ENCODE measurements around the gene TMPRSS12.
"Not testable (repeated sequence)": the region's sequence is repeated elsewhere in the genome, so short reads cannot be mapped to it uniquely, and the experiment has no call there.

The TMPRSS12 gene

DNA sequence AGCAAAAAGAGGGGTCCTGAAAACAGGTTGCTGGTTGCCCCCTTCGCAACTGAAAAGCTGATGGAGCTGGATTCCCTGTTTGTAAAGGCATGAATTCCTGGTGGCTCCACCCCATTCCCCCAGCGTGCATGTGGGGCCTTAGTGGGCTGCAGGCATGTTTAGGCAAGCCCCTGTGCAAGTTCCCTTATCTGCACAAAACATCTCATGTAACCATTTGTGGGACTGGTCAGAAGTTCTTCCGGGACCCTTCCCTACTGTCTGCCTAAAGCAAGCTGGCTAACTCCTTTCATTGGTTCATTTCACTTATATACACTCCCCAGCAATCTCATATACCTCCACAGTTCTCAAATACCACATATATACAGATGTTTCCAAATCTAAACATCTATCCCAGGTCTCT lies 85.7 kb downstream of the TMPRSS12 start:
- Histone ChIP-seq H3K36me3 (ENCODE audit: insufficient read depth, low read length) (no peaks in the 10 kb centered on the region), H3K9me2 (replicated peaks; ENCODE audit: low read depth, low read length) (no peaks in the 10 kb centered on the region), H3K4me3 (ENCODE audit: low read length, poor library complexity, severe bottlenecking) (peak overlapping the region; percentile 92), H3K27me3 (ENCODE audit: insufficient read depth, low read length, poor library complexity, severe bottlenecking) (no peaks in the 10 kb centered on the region), H3K4me1 (ENCODE audit: insufficient read depth, low read length, poor library complexity, severe bottlenecking) (peaks cover 67% of the 10 kb centered on the region), H3K9ac (ENCODE audit: low read depth, low read length, poor library complexity, severe bottlenecking) (peak overlapping the region; percentile 93), H3K79me2 (ENCODE audit: insufficient read depth, low read length) (peaks cover 71% of the 10 kb centered on the region), H3K4me2 (ENCODE audit: low read depth, low read length, poor library complexity, severe bottlenecking) (peak overlapping the region; percentile 98), H3K9me3 (ENCODE audit: insufficient read depth, low read depth, low read length) (no peaks in the 10 kb centered on the region), H4K20me1 (ENCODE audit: insufficient read depth, low read length, poor library complexity, severe bottlenecking) (peaks cover 12% of the 10 kb centered on the region), H3F3A (ENCODE audit: low read depth) (no peaks in the 10 kb centered on the region), H2AFZ (ENCODE audit: low read length) (no peak overlapping the region)
- TF ChIP-seq EZH2phosphoT487 (IDR thresholded peaks at IDR 0.05; ENCODE audit: borderline replicate concordance) (no peak), CTCF (conservative IDR thresholded peaks at IDR 0.05; ENCODE audit: low read length) (no peak)

GRCh38 chr12:50929831-50930230 lies 87.1 kb downstream of the TMPRSS12 start:
- H3K9ac ChIP-seq (ENCODE audit: low read depth, low read length, poor library complexity, severe bottlenecking): peak overlapping the region; percentile 93
- peaks cover 73% of the 10 kb centered on the region for H3K4me1 ChIP-seq (ENCODE audit: insufficient read depth, low read length, poor library complexity, severe bottlenecking)
- H3K4me2 ChIP-seq (ENCODE audit: low read depth, low read length, poor library complexity, severe bottlenecking): peak overlapping the region; percentile 98
- H3K9me3 ChIP-seq (ENCODE audit: insufficient read depth, low read depth, low read length): no peaks in the 10 kb centered on the region
- H3K27me3 ChIP-seq (ENCODE audit: insufficient read depth, low read length, poor library complexity, severe bottlenecking): no peaks in the 10 kb centered on the region
- no peaks in the 10 kb centered on the region for H3K9me2 ChIP-seq (replicated peaks; ENCODE audit: low read depth, low read length)
- peaks cover 12% of the 10 kb centered on the region for H4K20me1 ChIP-seq (ENCODE audit: insufficient read depth, low read length, poor library complexity, severe bottlenecking)
- TF ChIP-seq CTCF (conservative IDR thresholded peaks at IDR 0.05; ENCODE audit: low read length) (no peak), EZH2phosphoT487 (IDR thresholded peaks at IDR 0.05; ENCODE audit: borderline replicate concordance) (no peak)
- no peaks in the 10 kb centered on the region for H3K36me3 ChIP-seq (ENCODE audit: insufficient read depth, low read length)
- peaks cover 70% of the 10 kb centered on the region for H3K79me2 ChIP-seq (ENCODE audit: insufficient read depth, low read length)
- H3F3A ChIP-seq (ENCODE audit: low read depth): no peaks in the 10 kb centered on the region
- no peak overlapping the region for H2AFZ ChIP-seq (ENCODE audit: low read length)
- peak overlapping the region; percentile 92 for H3K4me3 ChIP-seq (ENCODE audit: low read length, poor library complexity, severe bottlenecking)

- H3F3A ChIP-seq (ENCODE audit: low read depth); H3K9me3 ChIP-seq (ENCODE audit: insufficient read depth, low read depth, low read length); H3K9ac ChIP-seq (ENCODE audit: low read depth, low read length, poor library complexity, severe bottlenecking); H2AFZ ChIP-seq (ENCODE audit: low read length); H3K4me3 ChIP-seq (ENCODE audit: low read length, poor library complexity, severe bottlenecking); H3K36me3 ChIP-seq (ENCODE audit: insufficient read depth, low read length); H3K27me3 ChIP-seq (ENCODE audit: insufficient read depth, low read length, poor library complexity, severe bottlenecking); H3K9me2 ChIP-seq (replicated peaks; ENCODE audit: low read depth, low read length): not testable (repeated sequence)
- Histone ChIP-seq H3K4me1 (ENCODE audit: insufficient read depth, low read length, poor library complexity, severe bottlenecking) (peaks cover 76% of the 10 kb centered on the region), H3K79me2 (ENCODE audit: insufficient read depth, low read length) (peaks cover 63% of the 10 kb centered on the region), H4K20me1 (ENCODE audit: insufficient read depth, low read length, poor library complexity, severe bottlenecking) (peaks cover 12% of the 10 kb centered on the region), H3K4me2 (ENCODE audit: low read depth, low read length, poor library complexity, severe bottlenecking) (peak overlapping the region; percentile 54)
Measured at GRCh38 chr12:50930477-50930876, 87.8 kb downstream of the TMPRSS12 start.

- Histone ChIP-seq H4K20me1 (ENCODE audit: insufficient read depth, low read length, poor library complexity, severe bottlenecking) (peaks cover 7% of the 10 kb centered on the region), H3K79me2 (ENCODE audit: insufficient read depth, low read length) (peaks cover 40% of the 10 kb centered on the region), H3K9me2 (replicated peaks; ENCODE audit: low read depth, low read length) (no peaks in the 10 kb centered on the region), H3F3A (ENCODE audit: low read depth) (no peaks in the 10 kb centered on the region), H3K4me3 (ENCODE audit: low read length, poor library complexity, severe bottlenecking) (peak overlapping the region; percentile 23), H2AFZ (ENCODE audit: low read length) (no peak overlapping the region), H3K36me3 (ENCODE audit: insufficient read depth, low read length) (no peaks in the 10 kb centered on the region), H3K9ac (ENCODE audit: low read depth, low read length, poor library complexity, severe bottlenecking) (peak overlapping the region; percentile 55), H3K4me1 (ENCODE audit: insufficient read depth, low read length, poor library complexity, severe bottlenecking) (peaks cover 57% of the 10 kb centered on the region), H3K4me2 (ENCODE audit: low read depth, low read length, poor library complexity, severe bottlenecking) (peak overlapping the region; percentile 54), H3K9me3 (ENCODE audit: insufficient read depth, low read depth, low read length) (peaks cover 11% of the 10 kb centered on the region; the same call in 1 of the 2 replicates), H3K27me3 (ENCODE audit: insufficient read depth, low read length, poor library complexity, severe bottlenecking) (no peaks in the 10 kb centered on the region)
- TF ChIP-seq CTCF (conservative IDR thresholded peaks at IDR 0.05; ENCODE audit: low read length) (no peak), EZH2phosphoT487 (IDR thresholded peaks at IDR 0.05; ENCODE audit: borderline replicate concordance) (no peak)
Measured at GRCh38 chr12:50932787-50933280, 90.1 kb downstream of the TMPRSS12 start.
